GM10266 (cell line): ENCODE results near the gene ZNF490.
A peak's percentile ranks its signal among the peaks of the same experiment; 100 is the strongest.

Experiments used
- DNase-seq: peaks from one replicate; pipeline ENCODE4 v3.0.0; 2012; ENCODE audit errors: extremely low spot score
- CTCF ChIP-seq: IDR thresholded peaks from 2 replicates; pipeline ENCODE4 v1.5.1; 2012; ENCODE audit warnings: mild to moderate bottlenecking, low read depth; ENCODE audit not compliant: control insufficient read depth, insufficient read depth; ENCODE audit errors: missing control alignments

ZNF490 gene

GRCh38 chr19:12617646-12618045 is 7.0 kb upstream of the ZNF490 start:
- no peak for TF ChIP-seq CTCF
- no peak for DNase-seq

DNA sequence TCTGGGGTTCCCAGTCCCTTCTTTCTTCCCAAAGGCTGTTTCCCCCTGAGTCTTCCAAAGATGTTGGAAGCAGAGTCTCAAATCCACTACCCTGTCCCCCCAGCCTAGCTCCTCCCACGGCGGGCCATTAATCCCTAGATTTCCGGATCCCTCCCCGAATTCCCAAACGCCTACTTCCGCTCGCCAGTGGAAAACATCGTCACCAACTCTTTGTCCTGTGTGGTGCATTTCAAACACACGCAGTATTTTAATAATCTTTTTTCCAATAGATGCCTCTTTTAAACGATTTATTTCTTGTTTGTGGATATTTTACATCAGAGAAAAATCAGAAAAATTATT is 717 bp upstream of the ZNF490 start:
- DNase-seq = no peak
- TF ChIP-seq CTCF = no peak

- DNase-seq = no peak
- no peak for TF ChIP-seq CTCF
Measured at GRCh38 chr19:12607631-12608030, 3.0 kb downstream of the ZNF490 start.

DNA sequence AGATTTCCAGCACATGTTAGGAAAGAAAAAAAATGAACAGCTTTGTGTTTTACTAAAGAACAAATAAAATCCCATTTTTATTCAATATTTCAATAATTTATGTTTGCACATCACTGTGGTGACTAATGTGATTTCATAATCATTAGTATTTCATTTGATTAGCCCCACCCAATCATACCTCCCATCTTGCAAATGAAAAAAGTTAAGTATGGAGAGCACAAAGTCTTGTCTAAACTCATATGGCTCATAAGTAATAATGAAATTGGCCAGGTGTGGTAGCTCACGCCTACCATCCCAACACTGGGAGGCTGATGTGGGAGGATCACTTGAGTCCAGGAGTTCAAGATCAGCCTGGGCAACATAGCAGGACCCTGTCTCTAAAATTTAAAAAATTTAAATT is 3.8 kb downstream of the ZNF490 start:
- no peak for DNase-seq

DNA sequence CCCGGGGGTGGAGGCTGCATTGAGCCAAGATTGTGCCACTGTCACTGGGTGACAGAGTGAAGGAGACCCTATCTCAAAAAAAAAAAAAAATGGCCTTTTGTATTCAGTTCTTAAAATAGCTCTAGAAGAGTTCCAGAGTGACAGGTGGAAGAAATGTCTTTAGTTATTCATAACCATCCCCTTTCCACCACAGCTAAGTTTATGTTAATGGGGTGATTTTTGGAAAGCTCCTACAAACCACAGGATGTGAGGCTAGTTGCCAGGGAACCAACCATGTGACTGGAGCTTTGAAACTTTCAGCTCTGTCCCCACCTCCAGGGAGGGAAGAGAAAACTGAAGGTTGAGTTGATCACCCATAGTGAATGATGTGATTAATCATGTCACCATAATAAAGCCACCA is 6.9 kb downstream of the ZNF490 start:
- DNase-seq = peak; percentile 85
- TF ChIP-seq CTCF = no peak

More for the DNA sequence above, 3.8 kb downstream of the ZNF490 start:
- no peak for TF ChIP-seq CTCF

DNA sequence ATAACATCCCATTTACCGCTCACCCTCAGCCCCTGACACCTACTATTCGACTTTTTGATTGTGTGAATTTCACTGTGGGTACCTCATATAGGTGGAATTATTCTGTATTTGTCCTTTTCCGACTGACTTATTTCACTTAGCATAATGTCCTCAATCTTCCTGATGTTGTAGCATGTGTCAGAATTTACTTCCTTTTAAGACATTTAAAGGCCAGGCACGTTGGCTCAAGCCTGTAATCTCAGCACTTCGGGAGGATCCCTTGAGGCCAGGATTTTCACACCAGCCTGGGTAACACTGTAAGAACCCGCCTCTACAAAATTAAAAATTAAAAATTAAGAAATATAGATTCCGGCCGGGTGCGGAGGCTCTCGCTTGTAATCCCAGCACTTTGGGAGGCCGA is 13.0 kb downstream of the ZNF490 start:
- no peak for DNase-seq
- TF ChIP-seq CTCF = no peak

DNA sequence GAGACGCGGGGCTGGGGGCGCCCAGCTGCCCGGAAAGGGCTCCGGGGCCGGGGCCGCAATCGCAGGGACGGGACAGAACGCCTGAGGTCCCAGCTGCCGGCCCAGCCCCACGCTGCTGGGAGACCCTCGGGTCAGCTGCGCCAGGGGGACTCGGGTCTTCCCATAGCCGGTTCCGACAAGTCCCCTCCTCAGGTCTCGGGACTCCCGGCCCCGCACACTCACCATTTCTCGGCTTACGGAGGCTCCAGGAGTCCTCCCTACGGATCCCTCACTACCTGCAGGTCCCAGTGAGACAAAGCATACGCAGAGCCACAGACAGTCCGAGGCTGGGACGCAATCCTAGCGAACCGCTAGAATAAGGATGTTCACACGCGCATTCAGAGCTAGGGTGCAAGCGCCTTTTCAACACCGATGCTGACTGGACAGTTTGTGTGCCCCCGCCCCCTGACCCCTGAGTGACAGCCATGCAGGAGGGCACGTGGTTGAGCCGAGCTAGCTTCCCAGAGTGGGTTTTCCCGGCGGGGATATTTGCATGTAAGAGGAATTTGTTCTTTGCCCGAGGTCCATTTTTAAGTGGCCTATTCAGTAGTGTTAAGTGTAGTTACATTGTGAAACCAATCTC is 13.6 kb downstream of the ZNF490 start:
- DNase-seq = no peak

More for the DNA sequence above, 13.6 kb downstream of the ZNF490 start:
- TF ChIP-seq CTCF = no peak
